Cardiac septum (tissue), 1 donor: ENCODE results near the gene LAMA5. TPM values are rescaled to one million over a fixed set of nuclear protein-coding genes. Genes with fewer than 3 reads are reported as not detected.

ENCODE experiments used
- DNase-seq: peaks from one replicate; pipeline ENCODE4 v3.0.0-alpha.2; 2020; ENCODE audit warnings: low spot score
- intact Hi-C: fragments of 100-400 bp; cut with DNase I; formaldehyde crosslinking; loops from one replicate; pipeline ENCODE4 v1.14.0; 2022
- total RNA-seq: library from RNA; stranded (reverse); fragmentation: NEBNext Ultra II Directional; extraction: Animal tissue kit (Norgen Biotek cat#: 25700); gene quantifications from one replicate; pipeline ENCODE4 v1.2.1, GENCODE V29; 2021
- donor health status: DM: no; HTN: no; CAD: no.

LAMA5 gene
- total RNA-seq, 1 donor from 2014 or later: 101 TPM

DNA sequence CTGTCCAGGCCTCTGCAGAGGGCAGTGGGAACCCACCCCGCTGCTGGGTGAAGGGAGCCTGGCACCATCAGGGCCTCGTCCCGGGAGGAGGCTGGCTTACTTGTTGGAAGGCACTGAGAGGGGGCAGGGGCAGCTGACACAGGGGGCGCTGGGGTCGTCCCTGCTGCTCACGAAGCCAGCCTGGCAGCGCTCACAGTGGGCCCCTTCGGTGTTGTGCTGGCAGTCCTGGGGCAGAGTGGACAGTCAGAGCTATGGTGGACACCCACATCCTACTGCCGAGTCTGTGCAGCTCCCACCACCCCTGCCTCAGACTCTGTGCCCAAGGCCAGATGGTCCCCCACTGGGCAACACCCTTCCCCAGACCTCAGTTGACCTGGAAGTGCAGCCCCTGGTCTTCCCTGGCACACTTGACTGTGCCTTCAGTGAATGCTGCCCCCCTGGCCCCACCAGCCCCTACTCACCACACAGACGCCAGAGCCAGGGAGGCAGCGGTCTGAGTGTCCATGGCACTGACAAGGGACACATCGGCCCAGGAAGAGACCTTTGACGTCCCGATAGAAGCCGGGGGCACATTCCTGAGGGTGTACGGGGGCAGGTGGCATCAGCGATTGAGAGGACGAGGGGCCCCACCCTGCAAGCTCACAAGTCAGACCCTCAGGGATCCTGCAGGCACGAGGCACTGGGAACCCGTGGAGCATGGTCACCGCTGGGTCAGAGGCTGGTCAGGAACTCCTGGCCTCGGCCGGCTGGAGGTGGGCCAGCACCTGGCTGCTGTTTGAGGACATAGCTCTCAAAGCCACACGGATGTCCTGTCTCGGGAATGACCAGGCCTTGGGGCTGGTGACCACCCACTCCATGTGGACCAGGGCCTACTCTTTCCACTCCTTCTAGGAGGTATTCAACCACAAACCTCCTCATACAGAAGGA is 42.9 kb downstream of the LAMA5 start:
- intact Hi-C loops: no loop called here
- DNase-seq: no peak

DNA sequence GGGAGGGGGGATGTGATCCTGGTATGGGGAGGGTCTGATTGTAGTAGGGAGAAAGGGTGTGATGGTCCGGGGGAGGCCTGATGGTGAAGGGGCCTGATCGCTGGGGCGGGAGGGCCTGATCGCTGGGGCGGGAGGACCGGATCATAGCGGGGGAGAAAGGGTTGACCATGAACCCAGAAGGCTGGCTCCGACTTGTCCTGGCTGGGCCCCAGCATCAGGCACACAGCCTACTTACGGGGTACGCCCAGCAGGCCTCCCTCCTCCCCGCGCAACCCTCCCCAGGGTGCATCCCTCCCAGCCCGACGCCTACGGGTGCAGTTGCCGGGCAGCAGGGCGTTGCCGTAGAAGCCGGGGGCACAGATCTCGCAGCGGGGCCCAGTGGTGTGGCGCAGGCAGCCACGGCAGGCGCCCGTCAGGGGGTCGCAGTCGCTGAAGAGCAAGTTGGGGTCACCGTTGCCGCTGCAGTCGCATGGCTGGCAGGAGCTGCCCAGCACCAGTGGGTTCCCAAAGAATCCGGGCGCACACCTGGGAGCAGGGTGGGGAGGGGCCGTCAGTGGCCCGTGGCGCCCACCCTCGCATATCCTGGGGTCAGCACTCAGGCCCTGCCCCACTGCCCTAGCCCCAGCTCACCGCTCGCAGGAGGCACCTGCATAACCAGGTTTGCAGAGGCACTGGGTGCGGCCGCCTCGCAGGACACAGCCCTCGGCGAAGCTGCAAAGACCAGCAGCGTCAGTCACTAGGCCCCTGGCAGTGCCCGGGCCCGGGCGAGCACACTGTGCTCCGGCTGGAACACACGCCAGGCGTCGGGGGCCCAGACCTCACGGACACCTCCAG is 43.7 kb downstream of the LAMA5 start:
- intact Hi-C loops: no loop called here
- DNase-seq: no peak

DNA sequence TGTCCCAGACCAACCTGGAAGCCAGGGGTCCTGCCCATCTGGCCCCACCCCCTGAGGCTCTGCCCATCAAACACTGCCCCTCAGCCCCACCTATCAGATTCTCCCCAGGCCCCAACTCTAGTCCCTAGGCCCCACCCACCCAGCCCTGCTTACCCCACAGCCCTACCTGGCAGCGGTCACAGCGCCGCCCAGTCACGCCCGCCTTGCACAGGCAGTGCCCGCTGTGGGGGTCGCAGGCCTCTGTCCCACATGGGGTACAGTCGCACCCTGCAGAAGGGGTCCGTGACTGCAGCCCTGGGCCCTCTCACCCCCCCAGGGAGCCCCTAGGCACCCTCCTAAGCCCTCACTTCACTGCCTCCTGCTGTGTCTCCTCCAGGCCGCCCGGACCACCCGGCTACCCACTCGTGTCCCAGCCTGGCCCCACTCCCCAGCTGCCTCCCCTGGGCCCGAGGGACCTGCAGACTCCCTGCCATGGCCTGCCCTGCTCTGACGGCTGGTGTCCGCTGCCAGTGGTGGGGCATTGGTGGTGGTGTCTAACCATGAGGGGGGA is 44.5 kb downstream of the LAMA5 start:
- no peak for DNase-seq
- intact Hi-C loops: no loop called here

DNA sequence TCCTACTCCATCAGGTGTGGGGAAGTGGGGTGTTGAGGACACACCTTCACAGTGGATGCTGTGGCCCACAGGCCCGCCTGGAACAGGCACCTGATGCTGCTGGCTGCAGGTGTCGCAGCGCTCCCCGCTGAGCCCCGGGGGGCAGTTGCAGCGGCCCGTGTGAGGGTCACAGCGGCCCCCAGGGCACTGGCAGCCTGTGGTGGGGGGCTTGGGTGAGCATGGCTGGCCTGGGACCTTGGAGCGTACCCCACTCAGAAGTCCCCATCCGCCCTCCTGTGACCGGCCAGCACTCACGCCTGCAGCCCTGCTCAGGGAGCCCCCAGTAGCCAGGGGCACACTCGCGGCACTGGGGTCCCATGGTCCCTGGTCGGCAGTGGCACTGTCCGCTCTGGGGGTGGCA is 45.1 kb downstream of the LAMA5 start:
- intact Hi-C loops: no loop called here
- DNase-seq: no peak

DNA sequence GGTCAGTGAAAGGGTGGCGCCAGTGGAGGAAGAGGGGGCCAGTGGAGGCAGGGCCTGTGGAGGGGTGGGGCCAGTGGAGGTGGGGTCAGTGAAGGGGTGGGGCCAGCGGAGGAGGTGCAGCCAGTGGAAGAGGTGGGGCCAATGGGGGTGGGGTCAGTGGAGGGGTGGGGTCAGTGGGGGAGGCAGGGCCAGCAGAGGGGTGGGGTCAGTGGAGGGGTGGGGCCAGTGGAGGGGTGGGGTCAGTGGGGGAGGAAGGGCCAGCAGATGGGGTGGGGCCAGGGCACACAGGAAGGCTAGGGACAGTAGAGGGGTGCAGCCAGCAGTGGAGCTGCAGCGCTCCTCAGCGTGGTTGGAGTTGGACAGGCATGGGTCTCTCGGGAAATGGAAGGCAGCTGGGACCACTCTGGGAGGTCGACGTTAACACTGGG is 45.6 kb downstream of the LAMA5 start:
- intact Hi-C loops: no loop called here
- no peak for DNase-seq

DNA sequence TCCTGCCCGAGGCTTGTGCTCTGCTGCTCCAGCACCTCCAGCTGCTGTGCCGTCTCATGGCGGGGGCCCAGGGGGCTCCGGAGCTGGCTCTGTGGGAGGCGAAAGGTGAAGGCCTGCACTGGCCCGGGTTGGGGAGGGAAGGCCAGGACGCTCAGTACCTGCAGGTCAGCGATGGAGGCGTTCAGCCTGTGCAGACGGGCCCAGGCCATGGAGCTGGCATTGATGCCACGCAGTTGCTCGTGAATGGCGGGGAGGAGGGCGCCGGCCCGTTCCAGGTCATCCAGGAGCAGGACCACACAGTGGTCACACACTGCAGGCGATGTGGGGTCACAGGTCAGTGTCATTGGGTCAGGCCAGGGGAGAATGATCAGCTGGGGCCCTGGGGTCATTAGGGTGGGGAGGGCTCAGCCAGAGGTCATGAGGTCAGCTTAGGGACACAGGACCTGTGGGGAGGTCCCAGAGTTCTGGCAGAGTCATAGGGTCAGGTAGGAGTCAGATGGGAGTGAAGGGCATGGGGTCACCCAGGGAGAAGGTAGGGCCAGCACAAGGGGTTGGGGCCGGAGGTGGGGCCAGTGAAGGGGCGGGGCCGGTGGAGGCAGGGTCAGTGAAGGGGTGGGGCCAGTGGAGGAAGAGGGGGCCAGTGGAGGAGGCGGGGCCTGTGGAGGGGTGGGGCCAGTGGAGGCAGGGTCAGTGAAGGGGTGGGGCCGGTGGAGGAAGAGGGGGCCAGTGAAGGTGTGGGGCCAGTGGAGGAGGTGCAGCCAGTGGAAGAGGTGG is 46.3 kb downstream of the LAMA5 start:
- intact Hi-C loops: no loop called here
- no peak for DNase-seq

DNA sequence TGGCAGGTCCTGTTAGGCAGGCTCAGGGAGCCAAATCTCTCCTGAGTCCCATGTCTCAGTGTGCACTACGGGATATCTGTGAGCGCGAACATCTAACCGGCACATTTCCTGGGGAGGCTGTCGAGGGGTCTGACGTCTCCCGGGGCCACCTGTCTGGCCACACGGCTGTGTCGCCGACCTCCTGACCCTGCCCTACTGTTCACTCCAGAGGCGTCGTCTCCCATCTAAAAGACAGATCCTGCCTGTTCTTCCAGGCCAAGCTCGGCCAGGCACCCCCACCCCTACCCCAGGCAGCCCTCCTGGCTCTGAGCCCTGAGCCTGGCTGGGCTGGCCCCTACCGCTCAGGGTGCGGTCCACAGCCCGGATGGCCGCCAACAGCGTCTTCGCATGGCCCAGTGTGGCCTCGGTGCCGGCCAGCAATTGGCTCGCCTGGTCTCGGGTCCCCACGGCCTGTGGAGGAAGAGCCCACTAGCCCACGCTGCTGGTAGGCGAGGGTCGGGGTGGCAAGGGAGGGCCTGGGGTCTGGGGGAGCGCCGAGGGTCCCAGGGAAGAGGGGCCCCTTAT is 47.7 kb downstream of the LAMA5 start:
- DNase-seq: no peak

DNA sequence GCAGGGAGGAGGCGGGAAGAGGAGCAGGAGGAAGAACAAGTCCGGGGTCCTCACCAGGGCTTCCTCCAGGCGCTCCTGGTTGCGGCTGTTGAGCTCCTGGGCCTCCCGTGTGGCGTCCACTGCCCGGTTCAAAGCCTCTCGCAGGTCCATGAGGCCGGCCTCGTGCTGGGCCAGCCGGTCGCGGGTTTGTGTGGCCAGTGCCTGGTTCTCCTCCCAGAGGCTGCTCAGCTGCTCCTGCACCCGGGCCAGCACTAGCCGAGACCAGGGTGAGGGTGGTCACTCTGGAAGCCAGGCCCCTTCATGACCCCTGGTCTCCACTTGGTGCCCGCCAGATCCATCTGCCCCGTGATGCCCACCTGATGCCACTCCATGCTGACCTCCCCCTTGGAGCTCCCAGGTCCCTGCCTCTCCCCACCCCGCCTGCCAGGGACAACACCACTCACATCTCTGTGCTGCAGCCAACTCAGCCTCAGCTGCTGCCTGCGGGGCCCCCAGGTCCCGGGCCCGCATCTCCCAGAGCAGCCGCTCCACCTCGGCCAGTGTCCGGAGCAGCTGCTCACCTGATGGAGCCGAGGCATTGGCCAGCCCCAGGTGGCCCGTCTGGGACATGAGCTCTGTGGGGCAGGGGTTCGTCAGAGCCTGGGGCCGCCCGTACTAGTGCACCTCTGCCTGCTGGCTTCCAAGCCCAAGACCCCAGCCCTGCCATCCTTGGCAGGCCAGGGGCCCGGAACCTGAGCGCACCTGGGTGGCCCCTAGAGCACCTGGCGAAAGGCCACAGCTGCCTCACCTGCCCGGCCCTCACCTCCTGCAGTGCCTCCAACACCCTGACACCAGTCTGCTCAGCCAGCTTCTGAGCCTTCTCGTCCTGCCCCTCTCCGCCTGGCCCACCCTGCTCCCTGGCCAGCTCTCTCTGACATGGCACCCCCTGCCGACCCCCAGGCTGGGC is 48.4 kb downstream of the LAMA5 start:
- DNase-seq: no peak
- intact Hi-C loops: no loop called here

More for the DNA sequence above, 47.7 kb downstream of the LAMA5 start:
- intact Hi-C loops: no loop called here

DNA sequence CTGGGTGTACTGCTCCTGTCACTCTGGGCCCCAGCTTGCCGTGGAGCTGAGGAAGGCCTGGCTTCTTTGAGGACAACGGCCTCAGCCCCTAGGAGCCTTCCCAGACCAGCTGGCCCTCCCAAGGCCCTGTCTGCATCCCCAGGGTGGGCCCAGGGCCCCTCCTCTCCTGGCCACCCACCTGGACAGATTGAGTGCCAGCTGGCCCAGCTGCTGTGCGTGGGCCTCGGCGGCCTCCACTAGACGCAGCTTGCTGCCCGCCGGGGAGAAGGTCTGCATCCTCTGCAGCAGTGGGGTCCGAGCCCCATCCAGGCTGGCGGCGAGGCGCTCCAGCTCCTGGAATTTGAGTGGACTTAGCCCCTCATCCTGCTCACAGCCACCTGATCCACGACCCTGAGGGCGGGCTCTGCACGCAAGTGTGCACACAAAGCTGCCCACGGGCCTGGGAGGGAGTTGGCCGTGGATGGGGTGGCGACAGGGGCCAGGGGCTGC is 49.9 kb downstream of the LAMA5 start:
- no peak for DNase-seq
- intact Hi-C loops: no loop called here

DNA sequence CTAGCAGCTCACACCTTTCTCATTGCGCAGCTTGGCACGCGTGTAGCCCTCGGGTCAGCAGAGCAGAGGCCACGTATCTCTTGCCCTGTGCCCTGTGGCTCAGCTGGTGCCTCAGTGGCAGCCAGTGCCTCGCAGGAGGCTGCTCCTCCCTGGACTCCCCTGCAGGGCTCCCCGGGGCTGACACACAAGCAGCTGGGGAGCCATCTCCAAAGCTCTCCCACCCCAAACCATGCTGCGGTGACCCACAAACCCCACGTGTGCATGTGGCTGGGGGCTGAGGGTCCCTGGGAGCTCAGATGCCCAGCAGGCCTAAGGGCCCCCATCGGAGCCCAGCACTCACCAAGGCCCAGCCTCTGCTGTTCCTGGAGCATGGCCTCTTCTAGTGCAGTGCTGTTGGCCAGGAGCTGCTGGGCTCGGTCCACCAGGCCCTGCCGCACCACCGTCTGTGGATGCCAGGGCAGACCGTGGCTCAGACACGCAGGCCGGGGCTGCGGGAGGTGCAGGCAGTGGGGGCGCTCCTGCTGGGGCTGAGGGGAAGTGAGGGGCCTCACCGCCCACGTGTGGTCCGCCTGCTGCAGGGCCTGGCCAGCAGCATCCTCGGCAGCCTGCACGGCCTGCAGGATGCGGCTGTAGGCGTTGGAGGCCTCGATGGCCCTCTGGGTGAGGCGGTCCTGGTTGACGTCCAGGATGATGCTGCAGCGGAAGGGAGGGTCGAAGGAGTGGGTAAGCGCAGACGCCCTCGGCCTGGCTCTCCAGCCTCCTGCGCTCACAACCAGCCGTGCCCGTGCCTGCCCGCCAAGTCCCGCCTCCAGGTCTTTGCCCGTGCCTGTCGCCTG is 50.6 kb downstream of the LAMA5 start:
- DNase-seq: no peak
- intact Hi-C loops: no loop called here

DNA sequence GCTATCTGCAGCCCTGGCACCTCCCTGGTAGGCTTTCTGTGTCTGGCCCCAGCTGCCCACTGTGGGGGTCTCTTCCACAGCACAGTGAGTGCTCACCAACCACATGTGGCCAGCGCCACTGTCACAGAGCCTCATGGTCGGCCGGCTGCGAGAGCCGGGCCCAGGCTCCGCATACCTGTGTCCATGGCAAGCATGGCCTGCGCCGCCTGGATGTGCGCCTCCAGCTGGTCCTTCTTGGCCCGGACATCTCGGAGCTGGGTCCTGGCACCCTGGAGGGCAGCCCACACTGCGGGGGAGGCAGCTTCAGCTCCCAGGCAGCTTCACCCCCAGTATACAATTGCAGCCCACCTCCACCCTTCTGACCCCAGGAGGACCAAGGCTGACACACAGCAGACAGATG is 51.3 kb downstream of the LAMA5 start:
- no peak for DNase-seq
- intact Hi-C loops: no loop called here

DNA sequence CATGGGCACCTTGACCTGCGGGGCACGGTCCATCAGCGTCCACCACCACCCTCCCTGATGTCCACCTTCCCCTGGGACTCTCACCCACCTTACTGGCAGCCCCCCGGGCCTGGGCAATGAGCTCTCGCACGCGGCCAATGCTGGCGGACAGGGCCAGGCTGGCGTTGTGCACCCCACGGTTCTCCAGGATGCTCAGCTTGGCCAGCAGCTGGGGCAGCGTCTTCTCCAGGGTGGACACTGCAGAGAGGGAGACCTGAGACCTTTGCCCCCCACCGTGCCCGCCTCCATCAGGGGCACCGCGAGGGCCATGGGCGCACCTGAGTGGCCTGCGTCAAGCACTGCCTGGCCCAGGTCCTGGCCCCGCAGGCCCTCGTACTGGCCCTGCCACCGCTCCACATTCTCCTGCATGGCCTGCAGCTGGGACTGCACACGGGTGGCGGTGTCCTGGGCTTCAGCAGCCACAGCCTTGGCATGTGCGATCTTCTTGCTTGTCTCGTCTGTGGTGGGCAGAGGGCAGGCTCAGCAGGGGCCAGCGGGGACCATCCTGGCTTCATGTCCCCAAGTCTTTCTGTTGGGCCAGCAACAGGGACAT is 52.3 kb downstream of the LAMA5 start:
- DNase-seq: no peak
- intact Hi-C loops: no loop called here

DNA sequence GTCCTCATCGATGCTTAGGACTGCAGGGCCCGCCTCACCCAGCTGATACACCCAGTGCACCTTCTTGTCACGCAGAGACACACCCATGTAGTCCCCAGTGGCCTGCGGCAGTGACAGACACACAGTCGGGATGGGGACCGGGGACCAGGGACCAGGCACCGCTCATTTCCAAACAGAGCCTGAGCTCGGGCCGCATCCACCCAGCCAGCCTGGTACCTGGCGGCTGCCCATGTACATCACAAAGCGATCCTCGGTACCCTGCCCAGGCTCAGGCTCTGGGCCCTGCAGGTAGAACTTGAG is 52.8 kb downstream of the LAMA5 start:
- DNase-seq: no peak
- intact Hi-C loops: no loop called here

DNA sequence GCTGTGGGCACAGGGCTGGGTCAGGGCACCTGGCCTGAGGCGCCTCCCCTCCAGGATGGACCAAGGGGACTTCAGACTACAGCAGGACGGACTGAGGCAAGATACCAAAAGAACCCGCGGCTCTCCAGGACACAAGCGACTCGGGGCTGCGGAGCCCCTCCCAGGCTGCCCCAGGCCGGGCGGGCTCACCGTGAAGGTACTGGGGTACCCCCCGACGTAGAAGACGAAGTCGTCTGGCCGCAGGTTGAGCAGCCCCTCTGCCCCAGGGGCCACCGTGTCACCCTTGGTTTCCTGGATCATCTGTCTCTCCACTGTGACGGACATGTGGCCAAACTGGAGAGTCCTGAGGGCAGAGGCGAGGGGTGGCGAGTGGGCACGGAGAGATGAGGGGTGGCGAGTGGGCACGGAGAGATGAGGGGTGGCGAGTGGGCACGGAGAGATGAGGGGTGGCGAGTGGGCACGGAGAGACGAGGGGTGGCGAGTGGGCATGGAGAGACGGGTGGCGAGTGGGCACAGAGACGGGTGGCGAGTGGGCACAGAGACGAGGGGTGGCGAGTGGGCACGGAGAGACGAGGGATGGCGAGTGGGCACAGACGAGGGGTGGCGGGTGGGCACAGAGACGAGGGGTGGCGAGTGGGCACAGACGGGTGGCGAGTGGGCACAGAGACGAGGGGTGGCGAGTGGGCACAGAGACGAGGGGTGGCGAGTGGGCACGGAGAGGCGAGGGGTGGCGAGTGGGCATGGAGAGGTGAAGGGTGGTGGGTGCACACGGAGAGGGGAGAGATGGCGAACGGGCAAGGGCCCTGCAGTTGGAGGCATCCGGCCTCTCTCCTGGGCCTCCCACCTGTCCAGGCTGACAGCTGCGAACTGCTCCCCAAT is 53.4 kb downstream of the LAMA5 start:
- intact Hi-C loops: no loop called here

DNA sequence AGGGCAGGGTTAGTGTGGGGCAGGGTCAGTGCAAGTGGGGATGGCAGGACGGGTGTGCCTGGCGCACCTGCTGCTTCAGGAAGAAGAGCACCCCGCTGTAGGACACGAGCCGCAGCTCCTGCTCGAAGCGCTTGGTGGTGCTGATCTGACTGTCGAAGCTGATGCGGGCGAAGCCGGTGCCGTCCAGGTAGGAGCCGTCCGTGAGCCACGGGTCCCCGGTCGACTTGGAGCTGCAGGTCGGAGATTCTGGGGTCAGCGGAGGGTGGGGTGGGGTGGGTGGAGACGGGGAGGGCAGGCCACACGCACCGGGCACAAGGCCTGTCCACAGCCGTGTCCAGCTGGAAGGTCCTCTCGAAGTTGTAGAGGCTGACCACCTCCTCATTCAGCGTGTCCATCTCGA is 54.1 kb downstream of the LAMA5 start:
- no peak for DNase-seq
- intact Hi-C loops: no loop called here

More for the DNA sequence above, 53.4 kb downstream of the LAMA5 start:
- no peak for DNase-seq

DNA sequence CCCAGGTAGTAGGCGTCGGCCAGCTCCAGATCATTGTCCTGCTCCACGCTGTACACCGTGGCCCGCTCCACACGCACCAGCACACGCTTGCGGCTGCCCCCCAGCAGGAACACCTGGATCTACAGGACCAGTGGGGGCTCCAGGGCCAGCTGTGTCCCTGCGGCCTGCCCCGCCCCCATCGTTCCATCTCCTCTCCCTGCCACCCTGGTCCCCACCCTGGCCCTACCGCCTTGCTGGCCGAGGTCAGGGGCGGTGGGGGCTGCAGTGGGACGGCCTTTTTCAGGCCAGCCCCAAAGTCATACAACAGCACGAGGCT is 54.5 kb downstream of the LAMA5 start:
- intact Hi-C loops: no loop called here
- DNase-seq: no peak
